ENCODE results near the gene LTBP3. TPM values are rescaled to one million over a fixed set of nuclear protein-coding genes. Genes with fewer than 3 reads are reported as not detected.

LTBP3 gene
- total and polyA plus RNA-seq, 2 of the 13 experiments (the other 11 are each of a cell fraction or from before 2014, with no cell fraction given) = 12.2 to 68.1 TPM

GRCh38 chr11:65558002-65558929, at the start of gene LTBP3 (continued):
- TF ChIP-seq ZNF710 (CRISPR knock-in tag; IDR thresholded peaks at IDR 0.05; ENCODE audit: borderline replicate concordance) = no peak
- no peak for TF ChIP-seq BCLAF1 (IDR thresholded peaks at IDR 0.05)
- no peak for TF ChIP-seq IKZF1 (IDR thresholded peaks at IDR 0.05)
- no peak for TF ChIP-seq MBNL3 (CRISPR knock-in tag; conservative IDR thresholded peaks at IDR 0.05)
- no peak for TF ChIP-seq BRCA1 (CRISPR knock-in tag; IDR thresholded peaks at IDR 0.05)
- TF ChIP-seq THAP11 (CRISPR knock-in tag; IDR thresholded peaks at IDR 0.05) = no peak; the same call in 1 of the 2 replicates
- no peak for TF ChIP-seq GLI4 (CRISPR knock-in tag; IDR thresholded peaks at IDR 0.05; ENCODE audit: borderline replicate concordance)
- no peak for TF ChIP-seq NRL (CRISPR knock-in tag; IDR thresholded peaks at IDR 0.05; ENCODE audit: borderline replicate concordance)
- no peak for TF ChIP-seq U2AF1 (optimal IDR thresholded peaks at IDR 0.05; ENCODE audit: low read depth, low read length)
- 0 out of 4 replicates have a peak, but pooled peaks have one; percentile 4 to 12 for TF ChIP-seq HMGXB4 (CRISPR knock-in tag; IDR thresholded peaks at IDR 0.05; ENCODE audit: borderline replicate concordance in 1 of 2, low read depth in 1 of 2)
- no peak for TF ChIP-seq MAFF (IDR thresholded peaks at IDR 0.05; ENCODE audit: low read depth, low read length)
- no peak for TF ChIP-seq PHB2 (IDR thresholded peaks at IDR 0.05; ENCODE audit: partially characterized antibody)
- no peak for TF ChIP-seq MNT (IDR thresholded peaks at IDR 0.05)
- no peak for TF ChIP-seq ZC3H4 (CRISPR knock-in tag; IDR thresholded peaks at IDR 0.05; ENCODE audit: borderline replicate concordance)
- no peak for TF ChIP-seq ZNF598 (CRISPR knock-in tag; IDR thresholded peaks at IDR 0.05; ENCODE audit: borderline replicate concordance)
- TF ChIP-seq PHF20 (CRISPR knock-in tag; IDR thresholded peaks at IDR 0.05) = no peak
- no peak for TF ChIP-seq ZNF550 (CRISPR knock-in tag; IDR thresholded peaks at IDR 0.05; ENCODE audit: borderline replicate concordance)
- TF ChIP-seq NR2F2 (IDR thresholded peaks at IDR 0.05; ENCODE audit: borderline replicate concordance, low read depth) = no peak
- no peak for TF ChIP-seq PAX8 (CRISPR knock-in tag; IDR thresholded peaks at IDR 0.05; ENCODE audit: borderline replicate concordance)
- no peak for TF ChIP-seq ZBTB20 (CRISPR knock-in tag; IDR thresholded peaks at IDR 0.05; ENCODE audit: borderline replicate concordance, low read depth)
- no peak; the same call in 1 of the 2 replicates for TF ChIP-seq HMG20B (CRISPR knock-in tag; conservative IDR thresholded peaks at IDR 0.05)
